GM23338 (cell line): ENCODE results near the gene LYL1. TPM values are rescaled to one million over a fixed set of nuclear protein-coding genes. Genes with fewer than 3 reads are reported as not detected.

Experiments
- ATAC-seq: fragments of 200-7000 bp; cut with Tn5 transposase; 3 replicates; pipeline ENCODE4 v1.9.1; 2020
- DNase-seq: peaks from one replicate; pipeline ENCODE4 v3.0.0-alpha.2; 2015; ENCODE audit warnings: low spot score
- H2AFZ ChIP-seq: fragments of 200-600 bp; sonication (generic); 2 replicates; pipeline ENCODE4 v1.8.0; 2016; ENCODE audit warnings: antibody characterized with exemption, mild to moderate bottlenecking, moderate library complexity
- H3F3A ChIP-seq: fragments of 200-600 bp; sonication (generic); replicated peaks from 2 replicates; pipeline ENCODE4 v1.8.0; 2017; ENCODE audit warnings: antibody characterized with exemption, mixed run types, low read depth
- H3K27ac ChIP-seq: fragments of 200-600 bp; sonication (generic); 2 replicates; pipeline ENCODE4 v1.6.1; 2016; ENCODE audit warnings: low read depth
- H3K27me3 ChIP-seq: fragments of 200-600 bp; sonication (generic); 2 replicates; pipeline ENCODE4 v1.8.0; 2016; ENCODE audit warnings: mild to moderate bottlenecking, mixed run types, moderate library complexity; ENCODE audit not compliant: insufficient read depth
- H3K36me3 ChIP-seq: fragments of 200-600 bp; sonication (generic); 2 replicates; pipeline ENCODE4 v1.8.0; 2016; ENCODE audit warnings: mild to moderate bottlenecking; ENCODE audit not compliant: insufficient read depth
- H3K4me1 ChIP-seq: fragments of 200-600 bp; sonication (generic); 2 replicates; pipeline ENCODE4 v1.8.0; 2016; ENCODE audit warnings: mild to moderate bottlenecking, moderate library complexity; ENCODE audit not compliant: insufficient read depth
- H3K4me2 ChIP-seq: fragments of 200-600 bp; sonication (generic); 2 replicates; pipeline ENCODE4 v1.7.1; 2017; ENCODE audit warnings: mixed run types
- H3K4me3 ChIP-seq: fragments of 200-600 bp; sonication (generic); 2 replicates; pipeline ENCODE4 v1.6.1; 2016; ENCODE audit warnings: mixed run types
- H3K79me2 ChIP-seq: fragments of 200-600 bp; sonication (generic); replicated peaks from 2 replicates; pipeline ENCODE4 v1.8.0; 2017; ENCODE audit warnings: mild to moderate bottlenecking; ENCODE audit not compliant: insufficient read depth
- H3K9me2 ChIP-seq: fragments of 200-600 bp; sonication (generic); 2 replicates; pipeline ENCODE4 v1.8.0; 2017; ENCODE audit not compliant: insufficient read depth
- H4K20me1 ChIP-seq: fragments of 200-600 bp; sonication (generic); replicated peaks from 2 replicates; pipeline ENCODE4 v1.8.0; 2017; ENCODE audit warnings: mild to moderate bottlenecking; ENCODE audit not compliant: insufficient read depth
- H3K27ac Mint-ChIP-seq: 2 replicates; pipeline ENCODE4 v1.8.0; 2020; ENCODE audit warnings: inconsistent platforms, mild to moderate bottlenecking, moderate library complexity, mixed read lengths
- H3K27me3 Mint-ChIP-seq: 3 replicates; pipeline ENCODE4 v1.8.0; 2022; ENCODE audit warnings: low read depth, mild to moderate bottlenecking, moderate library complexity, mixed read lengths, inconsistent platforms; ENCODE audit not compliant: insufficient read depth, poor library complexity
- H3K36me3 Mint-ChIP-seq: 3 replicates; pipeline ENCODE4 v1.8.0; 2021; ENCODE audit warnings: low read depth, mild to moderate bottlenecking, inconsistent platforms, moderate library complexity, mixed read lengths
- H3K4me1 Mint-ChIP-seq: 3 replicates; pipeline ENCODE4 v1.8.0; 2020; ENCODE audit warnings: mild to moderate bottlenecking, inconsistent platforms, mixed read lengths
- H3K4me3 Mint-ChIP-seq: 3 replicates; pipeline ENCODE4 v1.8.0; 2021; ENCODE audit warnings: moderate library complexity, mild to moderate bottlenecking, inconsistent platforms, mixed read lengths
- H3K9me3 Mint-ChIP-seq: 3 replicates; pipeline ENCODE4 v1.8.0; 2020; ENCODE audit warnings: moderate library complexity, mild to moderate bottlenecking, inconsistent platforms, mixed read lengths
- NANOG ChIP-seq: IDR thresholded peaks from 2 replicates; pipeline ENCODE4 v1.6.1; 2016; ENCODE audit warnings: antibody characterized with exemption, borderline replicate concordance
- ZNF114 ChIP-seq: fragments of 250-450 bp; sonication (Bioruptor Pico); IDR thresholded peaks from 2 replicates; pipeline ENCODE4 v1.5.0; 2020; ENCODE audit warnings: mild to moderate bottlenecking, moderate library complexity
- polyA plus RNA-seq: library from polyadenylated mRNA; unstranded; fragments of >200 nt; fragmentation: Nextera tagmentation; extraction: Ambion mirVana; gene quantifications from 2 replicates; pipeline ENCODE4 v1.2.1, GENCODE V29; 2016
- total RNA-seq: library from RNA; depleted of rRNA; stranded (reverse); fragments of >200 nt; shearing (Covaris generic); gene quantifications from 2 replicates; pipeline ENCODE4 v1.2.3, GENCODE V29; 2014; rRNA removed

Gene LYL1
- total and polyA plus RNA-seq, 2 experiments from 2014 or later = 1.2 to 2.2 TPM

- Mint-ChIP-seq H3K27ac (no peak overlapping the region), H3K9me3 (no peaks in the 10 kb centered on the region; the same call in 2 of the 3 replicates), H3K4me3 (no peak overlapping the region), H3K36me3 (no peaks in the 10 kb centered on the region), H3K27me3 (peaks cover 94% of the 10 kb centered on the region), H3K4me1 (peaks cover 31% of the 10 kb centered on the region)
- Histone ChIP-seq H3K36me3 (no peaks in the 10 kb centered on the region), H3K4me2 (no peak overlapping the region), H3F3A (0 out of 2 replicates have a peak, but pooled peaks cover 3% of the 10 kb centered on the region), H3K9me2 (no peaks in the 10 kb centered on the region), H3K27ac (no peak overlapping the region), H3K4me1 (peaks cover 28% of the 10 kb centered on the region), H3K4me3 (no peak overlapping the region), H3K79me2 (no peaks in the 10 kb centered on the region), H4K20me1 (no peaks in the 10 kb centered on the region; the same call in 1 of the 2 replicates), H3K27me3 (peaks cover 94% of the 10 kb centered on the region), H2AFZ (no peak overlapping the region)
- ATAC-seq (no peak), DNase-seq (no peak)
- no peak for TF ChIP-seq NANOG
- TF ChIP-seq ZNF114 = no peak
Measured at GRCh38 chr19:13050274-13050673, 52.4 kb downstream of the LYL1 start.

Other genes with a start within 250 kb of the LYL1 start
- 27.3 and 35.0 TPM in 2 replicates for gene DNASE2, start 221.4 kb downstream of the LYL1 start, total RNA-seq
- 15.9 and 17.4 TPM in 2 replicates for gene DNASE2, start 221.4 kb downstream of the LYL1 start, polyA plus RNA-seq
- gene KLF1, start 215.7 kb downstream of the LYL1 start, total RNA-seq = 1.1 and 1.4 TPM in 2 replicates
- gene KLF1, start 215.7 kb downstream of the LYL1 start, polyA plus RNA-seq = 0.74 and 0.80 TPM in 2 replicates
- 73.3 and 99.8 TPM in 2 replicates for gene GCDH, start 211.7 kb downstream of the LYL1 start, total RNA-seq
- 51.5 and 54.1 TPM in 2 replicates for gene GCDH, start 211.7 kb downstream of the LYL1 start, polyA plus RNA-seq
- gene SYCE2, start 183.6 kb downstream of the LYL1 start, total RNA-seq = 0.62 and 0.63 TPM in 2 replicates
- 1.9 and 2.9 TPM in 2 replicates for gene SYCE2, start 183.6 kb downstream of the LYL1 start, polyA plus RNA-seq
- gene FARSA, start 169.1 kb downstream of the LYL1 start, total RNA-seq = 74.7 and 83.5 TPM in 2 replicates
- 86.4 and 86.5 TPM in 2 replicates for gene FARSA, start 169.1 kb downstream of the LYL1 start, polyA plus RNA-seq
- 724 and 760 TPM in 2 replicates for gene CALR, start 164.2 kb downstream of the LYL1 start, total RNA-seq
- 1,131 and 1,182 TPM in 2 replicates for gene CALR, start 164.2 kb downstream of the LYL1 start, polyA plus RNA-seq
- 67.0 and 69.7 TPM in 2 replicates for gene RAD23A, start 157.0 kb downstream of the LYL1 start, total RNA-seq
- 121 and 127 TPM in 2 replicates for gene RAD23A, start 157.0 kb downstream of the LYL1 start, polyA plus RNA-seq
- gene GADD45GIP1, start 145.6 kb downstream of the LYL1 start, total RNA-seq = 46.5 and 63.9 TPM in 2 replicates
- 255 and 290 TPM in 2 replicates for gene GADD45GIP1, start 145.6 kb downstream of the LYL1 start, polyA plus RNA-seq
- 0.28 TPM in 1 of 2 replicates, not detected in the other for gene DAND5, start 133.3 kb downstream of the LYL1 start, total RNA-seq
- gene DAND5, start 133.3 kb downstream of the LYL1 start, polyA plus RNA-seq = 0.10 and 0.18 TPM in 2 replicates
- 0.14 and 1.2 TPM in 2 replicates for gene NFIX, start 107.4 kb downstream of the LYL1 start, total RNA-seq
- gene NFIX, start 107.4 kb downstream of the LYL1 start, polyA plus RNA-seq = 0.06 and 0.31 TPM in 2 replicates
- 76.4 and 88.6 TPM in 2 replicates for gene TRMT1, start 13.9 kb upstream of the LYL1 start, total RNA-seq
- gene TRMT1, start 13.9 kb upstream of the LYL1 start, polyA plus RNA-seq = 90.1 and 92.6 TPM in 2 replicates
- 203 and 260 TPM in 2 replicates for gene NACC1, start 15.4 kb upstream of the LYL1 start, total RNA-seq
- 12.4 and 16.1 TPM in 2 replicates for gene NACC1, start 15.4 kb upstream of the LYL1 start, polyA plus RNA-seq
- gene STX10, start 47.5 kb upstream of the LYL1 start, total RNA-seq = 55.9 and 58.3 TPM in 2 replicates
- 42.8 and 44.0 TPM in 2 replicates for gene STX10, start 47.5 kb upstream of the LYL1 start, polyA plus RNA-seq
- 99.1 and 124 TPM in 2 replicates for gene IER2, start 47.6 kb upstream of the LYL1 start, total RNA-seq
- 191 and 200 TPM in 2 replicates for gene IER2, start 47.6 kb upstream of the LYL1 start, polyA plus RNA-seq